Endothelial cell of umbilical vein (primary cell): ENCODE results near the gene ZNF511. TPM values are rescaled to one million over a fixed set of nuclear protein-coding genes. Genes with fewer than 3 reads are reported as not detected.

Source experiments
- BruUV-seq: library from RNA; stranded (reverse); fragments of 400-500 nt; replicated peaks from 2 replicates; lab custom pipeline; 2021; lab: Mats Ljungman, UMichigan
- CTCF ChIA-PET: fragments of 300-600, 350-600 bp; sonication (Branson Sonifier 250); formaldehyde crosslinking; loops from one replicate; lab custom pipeline; 2021; ENCODE audit warnings: antibody characterized with exemption, inconsistent platforms; lab: Charles Lee
- POLR2A ChIA-PET: fragments of 300-600, 350-600 bp; sonication (Branson Sonifier 250); formaldehyde crosslinking; loops from one replicate; lab custom pipeline; 2021; ENCODE audit warnings: antibody characterized with exemption, inconsistent platforms; lab: Charles Lee
- DNase-seq: peaks from one replicate; pipeline ENCODE4 v3.0.0-alpha.2; 2011; ENCODE audit warnings: low read depth, low spot score
- FAIRE-seq: peaks from 2 replicates; lab custom pipeline; 2011; peaks lifted over from hg19 to GRCh38; lab: Jason Lieb, UNC
- H2AFZ ChIP-seq: 2 replicates; pipeline ENCODE4 v1.6.0; 2012; ENCODE audit warnings: low read depth, low read length, control low read depth, inconsistent platforms
- H3K27ac ChIP-seq: 2 replicates; pipeline ENCODE4 v1.5.1; 2011; ENCODE audit warnings: low read depth, mild to moderate bottlenecking, control low read depth, low read length, moderate library complexity; ENCODE audit not compliant: insufficient read depth
- H3K27me3 ChIP-seq, 2 experiments: 2 replicates each; pipeline versions ENCODE4 v1.6.0 to v1.6.1; 2011; ENCODE audit warnings: low read length in 2 of 2, mixed read lengths in 1 of 2; ENCODE audit not compliant: control insufficient read depth in 2 of 2, insufficient read depth in 2 of 2
- H3K36me3 ChIP-seq, 2 experiments: 2 replicates in 1 of 2; 3 replicates in 1 of 2; pipeline ENCODE4 v1.5.1; 2011; ENCODE audit warnings: low read length in 2 of 2, mild to moderate bottlenecking in 1 of 2, moderate library complexity in 1 of 2; ENCODE audit not compliant: control insufficient read depth in 2 of 2, insufficient read depth in 2 of 2; ENCODE audit errors: extremely low read depth in 1 of 2
- H3K4me1 ChIP-seq: 3 replicates; pipeline ENCODE4 v1.5.1; 2011; ENCODE audit warnings: mild to moderate bottlenecking, low read length; ENCODE audit not compliant: control insufficient read depth, insufficient read depth; ENCODE audit errors: extremely low read depth
- H3K4me2 ChIP-seq: 2 replicates; pipeline ENCODE4 v1.6.1; 2011; ENCODE audit warnings: low read length, control low read depth, mixed read lengths; ENCODE audit not compliant: insufficient read depth
- H3K4me3 ChIP-seq, 3 experiments: fragments of 200-600 bp in 1 of 3; sonication (generic), shearing (Covaris generic) in 1 of 3; replicated peaks in 1 of 3; 2 replicates each; pipeline ENCODE4 v1.5.1; 2011 to 2016; ENCODE audit warnings: control low read depth in 3 of 3, low read length in 3 of 3, mild to moderate bottlenecking in 2 of 3, inconsistent platforms in 1 of 3, low read depth in 1 of 3, moderate library complexity in 1 of 3; ENCODE audit not compliant: insufficient read depth in 1 of 3
- H3K79me2 ChIP-seq: 2 replicates; pipeline ENCODE4 v1.6.0; 2012; ENCODE audit warnings: low read length, inconsistent platforms; ENCODE audit not compliant: control insufficient read depth, insufficient read depth
- H3K9ac ChIP-seq: replicated peaks from 2 replicates; pipeline ENCODE3; 2011; ENCODE audit warnings: low read length, control low read depth; ENCODE audit not compliant: insufficient read depth; ENCODE audit errors: extremely low read depth
- H3K9me1 ChIP-seq: replicated peaks from 3 replicates; pipeline ENCODE4 v1.6.0; 2011; ENCODE audit warnings: mild to moderate bottlenecking, low read length; ENCODE audit not compliant: control insufficient read depth, insufficient read depth; ENCODE audit errors: extremely low read depth
- H3K9me3 ChIP-seq: replicated peaks from 2 replicates; pipeline ENCODE4 v1.5.1; 2012; ENCODE audit warnings: low read length, inconsistent platforms; ENCODE audit not compliant: control insufficient read depth, insufficient read depth
- H4K20me1 ChIP-seq: replicated peaks from 2 replicates; pipeline ENCODE3; 2011; ENCODE audit warnings: mild to moderate bottlenecking, low read length; ENCODE audit not compliant: control insufficient read depth, insufficient read depth; ENCODE audit errors: extremely low read depth
- CTCF ChIP-seq, 2 donors: IDR thresholded peaks; 1 replicate in 1 of 2; 2 replicates in 1 of 2; pipeline ENCODE4 v1.5.1; 2011; ENCODE audit warnings: low read length in 2 of 2, mild to moderate bottlenecking in 2 of 2, moderate library complexity in 2 of 2, control low read depth in 1 of 2, inconsistent platforms in 1 of 2, low read depth in 1 of 2; ENCODE audit not compliant: insufficient read depth in 1 of 2; ENCODE audit errors: extremely low read depth in 1 of 2
- EZH2 ChIP-seq: IDR thresholded peaks from 2 replicates; pipeline ENCODE4 v1.6.1; 2012; ENCODE audit warnings: borderline replicate concordance, low read depth, mild to moderate bottlenecking, moderate library complexity, low read length, inconsistent platforms; ENCODE audit not compliant: severe bottlenecking
- FOS ChIP-seq: IDR thresholded peaks from 2 replicates; pipeline ENCODE4 v1.6.1; 2011; ENCODE audit warnings: mild to moderate bottlenecking, low read length, moderate library complexity, borderline replicate concordance; ENCODE audit not compliant: insufficient read depth
- GATA2 ChIP-seq: IDR thresholded peaks from 2 replicates; pipeline ENCODE4 v1.7.0; 2011; ENCODE audit warnings: low read depth, mild to moderate bottlenecking, moderate library complexity, mixed read lengths, low read length; ENCODE audit not compliant: insufficient read length, insufficient read depth
- JUN ChIP-seq: IDR thresholded peaks from 2 replicates; pipeline ENCODE4 v1.6.1; 2011; ENCODE audit warnings: borderline replicate concordance, low read depth; ENCODE audit not compliant: insufficient read length, insufficient read depth
- MYC ChIP-seq: IDR thresholded peaks from one replicate; pipeline ENCODE4 v1.6.1; 2011; ENCODE audit warnings: mild to moderate bottlenecking, low read depth, low read length
- POLR2A ChIP-seq: IDR thresholded peaks from 2 replicates; pipeline ENCODE4 v1.6.1; 2012; ENCODE audit warnings: low read depth, mild to moderate bottlenecking, control low read depth, low read length
- POLR2AphosphoS5 ChIP-seq: IDR thresholded peaks from 2 replicates; pipeline ENCODE4 v1.6.1; 2012; ENCODE audit warnings: low read depth, mild to moderate bottlenecking, control low read depth, low read length, moderate library complexity; ENCODE audit not compliant: insufficient read depth
- dilution Hi-C: fragments of 300-500 bp; cut with MboI; formaldehyde crosslinking; loops from one replicate; pipeline ENCODE4 v1.15.0; 2019; ENCODE audit warnings: low sequenced_read_pairs; ENCODE audit not compliant: extremely low pct_ligation_motif_present
- intact Hi-C: fragments of 100-400 bp; cut with micrococcal nuclease; formaldehyde crosslinking; loops from one replicate; pipeline ENCODE4 v1.10.0; 2022
- polyA plus RNA-seq, 4 experiments: library from polyadenylated mRNA; depleted of rRNA in 3 of 4; stranded (reverse) in 3 of 4; unstranded in 1 of 4; fragments of >200 nt; gene quantifications; 2 replicates each; pipeline versions ENCODE4 v1.2.1 to v1.2.3, GENCODE V29; 2011 to 2012; ENCODE audit warnings: missing spikeins in 1 of 4
- total RNA-seq: library from RNA; stranded (reverse); gene quantifications from 2 replicates; pipeline ENCODE4 v1.2.3, GENCODE V29; 2021
- TF ChIP-seq, protein P1 (sequence below): IDR thresholded peaks from 2 replicates; pipeline ENCODE4 v1.6.1; 2011; ENCODE audit not compliant: insufficient read depth, insufficient read length

Gene ZNF511
- total and polyA plus RNA-seq, 2 donors (not counting 3 experiments of a cell fraction or from before 2014, with no cell fraction given), result 25.6 to 37.9 TPM

GRCh38 chr10:133274751-133275683 lies 33.7 kb upstream of the ZNF511 start:
- intact Hi-C loops (no loop called here), dilution Hi-C loops (no loop called here)
- ChIA-PET CTCF (interaction anchor here (1.2 to 1.3 kb wide), 2 partner anchors 11 to 16 kb away, joined by 3 read pairs; no protein-coding TSS in a partner anchor), POLR2A (no interaction called here)
- Histone ChIP-seq H2AFZ (no peak overlapping the region), H3K4me1 (no peaks in the 10 kb centered on the region), H3K9ac (no peak overlapping the region), H4K20me1 (no peaks in the 10 kb centered on the region), H3K9me1 (no peaks in the 10 kb centered on the region), H3K36me3 (no peaks in the 10 kb centered on the region), H3K27me3 (peaks cover 5 to 10% of the 10 kb centered on the region in 2 experiments), H3K4me3 (no peak overlapping the region), H3K27ac (no peak overlapping the region), H3K4me2 (no peak overlapping the region), H3K9me3 (no peaks in the 10 kb centered on the region), H3K79me2 (no peaks in the 10 kb centered on the region)
- no peak for FAIRE-seq
- no peak for DNase-seq
- TF ChIP-seq POLR2A, result no peak
- no peak for TF ChIP-seq MYC
- TF ChIP-seq JUN, result no peak
- no peak for TF ChIP-seq GATA2
- TF ChIP-seq, protein P1, sequence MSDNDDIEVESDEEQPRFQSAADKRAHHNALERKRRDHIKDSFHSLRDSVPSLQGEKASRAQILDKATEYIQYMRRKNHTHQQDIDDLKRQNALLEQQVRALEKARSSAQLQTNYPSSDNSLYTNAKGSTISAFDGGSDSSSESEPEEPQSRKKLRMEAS, result no peak
- TF ChIP-seq EZH2, result no peak
- TF ChIP-seq FOS, result no peak
- TF ChIP-seq POLR2AphosphoS5, result no peak
- no peak for TF ChIP-seq CTCF (IDR thresholded peaks at IDR 0.05; ENCODE audit: extremely low read depth in 1 of 2, insufficient read depth in 1 of 2, low read depth in 1 of 2, low read length in 2 of 2)
- no TSS peak for BruUV-seq
